Stomach (tissue), 4 donors: Measurements from ENCODE around the gene HK3.

Experiments used
- CTCF ChIP-seq, 7 experiments: fragments of 450-650 bp in 4 of 7; fragments of 200-600 bp in 3 of 7; sonication (generic) in 3 of 7; IDR thresholded peaks; one replicate each; pipeline ENCODE4 v1.5.1; 2016 to 2019; ENCODE audit warnings: antibody characterized with exemption in 7 of 7, control low read depth in 2 of 7, mild to moderate bottlenecking in 1 of 7
- POLR2A ChIP-seq, 4 donors: fragments of 450-650 bp; IDR thresholded peaks; one replicate each; pipeline ENCODE4 v1.6.1; 2016; ENCODE audit warnings: antibody characterized with exemption in 4 of 4, control low read depth in 2 of 4, mild to moderate bottlenecking in 1 of 4, moderate library complexity in 1 of 4
- POLR2AphosphoS5 ChIP-seq, 3 donors: sonication (generic); formaldehyde crosslinking; IDR thresholded peaks; one replicate each; pipeline ENCODE4 v1.6.1; 2016; ENCODE audit warnings: antibody characterized with exemption in 3 of 3

GRCh38 chr5:176851380-176851779 is 47.8 kb downstream of the HK3 start:
- TF ChIP-seq CTCF (IDR thresholded peaks at IDR 0.05), result no peak
- no peak for TF ChIP-seq POLR2A (IDR thresholded peaks at IDR 0.05)
- no peak for TF ChIP-seq POLR2AphosphoS5 (IDR thresholded peaks at IDR 0.05)
